GM19468 (cell line): ENCODE data around the gene CRABP1.

Experiments used
- ATAC-seq: cut with Tn5 transposase; IDR thresholded peaks from one replicate; pipeline ENCODE4 v1.9.1; 2021; ENCODE audit warnings: mild to moderate bottlenecking, moderate library complexity, moderate number of reproducible peaks; ENCODE audit not compliant: unreplicated experiment; ENCODE audit errors: extremely low read depth

The CRABP1 gene

DNA sequence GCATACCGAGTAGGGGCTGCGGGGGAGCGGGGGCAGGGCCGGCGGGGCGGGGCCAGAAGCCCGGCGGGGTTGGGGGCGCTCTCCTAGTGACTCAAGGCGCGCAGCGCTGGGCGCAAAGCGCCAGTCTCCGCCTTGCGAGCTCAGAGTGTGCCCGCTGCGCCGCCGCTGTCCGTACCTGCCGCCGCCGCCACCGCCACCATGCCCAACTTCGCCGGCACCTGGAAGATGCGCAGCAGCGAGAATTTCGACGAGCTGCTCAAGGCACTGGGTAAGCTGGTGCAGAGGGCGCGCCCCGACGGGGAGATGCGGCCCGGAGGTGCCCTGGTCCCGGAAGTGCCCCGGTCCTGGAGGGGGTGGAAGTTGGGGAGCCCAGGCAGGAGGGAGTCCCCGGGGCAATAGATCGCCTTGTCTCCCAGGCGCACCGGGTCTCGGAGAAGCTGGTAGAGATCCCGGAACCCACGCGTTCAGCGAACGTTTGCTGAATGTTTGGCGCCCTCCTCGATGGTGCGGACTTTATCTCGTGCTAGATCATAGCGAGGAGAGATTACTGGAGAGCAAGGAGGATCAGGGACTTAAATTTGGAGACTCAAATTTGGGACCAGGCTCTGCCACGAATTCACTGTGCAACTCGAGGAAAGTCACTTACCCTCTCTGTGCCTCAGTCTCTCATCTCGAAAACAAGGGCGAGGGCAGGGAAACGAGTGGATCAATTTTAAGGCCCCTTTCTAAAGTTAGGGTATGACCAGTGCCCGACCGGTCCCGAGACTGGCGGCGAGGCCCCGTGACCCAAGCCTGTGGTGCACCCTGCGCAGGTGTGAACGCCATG is at the start of gene CRABP1:
TSS of gene CRABP1 (plus strand) at position 123 of the 826 bp plus-strand sequence. CDS start at position 199, 76 bp downstream.
- ATAC-seq: no peak

DNA sequence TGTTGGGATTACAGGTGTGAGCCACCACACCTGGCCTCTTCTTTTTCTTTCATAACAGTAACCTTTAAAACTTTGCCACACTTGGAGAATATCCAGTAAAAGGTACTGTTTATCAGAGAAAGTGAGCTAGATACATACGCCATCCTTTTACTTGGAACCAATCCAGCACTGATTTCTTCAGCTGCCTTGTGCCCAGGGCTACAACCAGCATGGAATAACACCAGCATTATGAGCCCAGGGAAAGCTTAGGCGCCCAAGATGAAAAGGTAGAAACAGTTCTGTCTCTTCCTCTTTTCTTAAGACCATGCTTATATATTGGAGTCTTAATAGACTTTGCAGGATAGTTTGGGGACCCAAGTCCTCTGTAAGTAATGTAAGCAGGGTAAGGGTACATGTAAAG is 49.1 kb upstream of the CRABP1 start:
- no peak for ATAC-seq

DNA sequence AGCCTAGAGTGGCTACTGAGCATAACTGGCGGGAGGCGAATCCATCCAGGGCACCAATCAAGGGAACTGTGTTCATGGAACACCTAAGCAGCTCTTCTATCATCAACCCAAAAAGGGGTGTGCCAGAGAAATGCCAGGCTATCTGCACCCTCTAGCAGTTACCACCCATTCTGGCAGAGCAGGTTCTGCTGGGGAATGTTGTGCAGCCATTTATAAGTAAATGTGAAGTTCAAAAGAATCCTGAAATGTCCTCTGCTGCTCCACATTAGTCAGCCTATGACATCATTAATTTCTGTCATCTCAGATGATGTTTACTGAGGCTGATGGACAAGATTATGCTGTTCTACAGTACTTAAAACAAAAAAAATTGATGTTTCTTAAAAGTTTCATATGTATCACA is 48.5 kb upstream of the CRABP1 start:
- ATAC-seq: no peak

DNA sequence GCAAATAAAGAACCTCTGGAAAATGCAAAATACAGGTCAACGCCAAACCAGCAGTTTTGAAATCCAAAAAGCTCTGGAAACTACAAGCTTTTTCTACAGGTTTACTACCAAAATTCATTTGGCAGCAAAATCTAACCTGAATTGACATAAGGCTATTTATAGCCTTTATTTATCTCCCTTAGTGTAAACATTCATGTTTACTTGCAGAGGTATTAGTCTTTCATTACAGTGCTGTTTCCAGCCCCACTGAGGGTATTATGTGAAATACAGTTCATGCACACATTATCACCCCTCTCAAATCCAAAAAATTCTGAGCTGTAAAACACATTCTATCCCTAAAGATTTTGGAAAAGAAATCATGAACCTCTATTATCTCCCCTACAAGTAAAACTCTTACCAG is 47.9 kb upstream of the CRABP1 start:
- ATAC-seq: no peak

DNA sequence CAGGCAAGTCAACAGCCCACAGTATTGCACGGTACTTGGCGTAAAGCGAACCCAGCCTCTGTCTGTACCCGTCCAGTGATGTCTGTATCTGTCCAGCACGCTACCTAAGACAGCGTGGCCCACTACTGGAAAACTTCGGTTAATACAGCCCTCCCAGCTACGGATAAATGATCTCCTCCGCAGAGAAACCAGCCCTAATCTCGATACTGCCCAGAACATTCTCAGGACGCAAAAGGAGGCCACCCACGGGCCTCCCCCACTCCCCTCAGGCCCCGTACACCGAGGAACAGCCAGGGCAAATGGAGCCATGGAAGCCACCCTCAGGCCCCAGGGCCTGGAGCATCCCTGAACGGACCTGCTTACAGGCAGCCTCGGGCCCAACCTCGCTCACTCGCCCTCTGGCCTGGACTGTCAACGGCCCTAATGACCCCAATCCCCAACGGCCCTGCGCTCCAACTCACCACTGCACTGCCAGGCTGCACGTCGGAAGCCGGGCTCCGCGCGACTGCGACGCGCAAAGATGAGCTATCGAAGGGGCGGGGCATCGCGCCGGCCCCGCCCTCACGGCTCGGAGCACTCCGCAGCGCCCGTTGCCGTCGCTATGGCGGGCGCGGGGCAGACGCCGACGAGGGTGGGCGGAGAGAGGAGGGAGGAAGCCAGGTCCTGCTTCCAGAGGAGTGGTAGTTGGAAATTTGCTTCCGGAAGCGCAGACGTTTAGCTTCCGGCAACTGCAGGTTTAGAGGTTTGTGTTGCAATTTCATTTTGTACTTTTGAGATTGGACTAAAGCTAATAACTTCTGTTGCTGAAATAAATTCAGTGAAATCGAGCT is 40.8 kb upstream of the CRABP1 start, which contains the start of gene SKIC8:
TSS of gene SKIC8 (minus strand) at position 509 of the 830 bp plus-strand sequence. CDS start 3,923 bp downstream, outside the sequence.
- ATAC-seq: peak; percentile 75

DNA sequence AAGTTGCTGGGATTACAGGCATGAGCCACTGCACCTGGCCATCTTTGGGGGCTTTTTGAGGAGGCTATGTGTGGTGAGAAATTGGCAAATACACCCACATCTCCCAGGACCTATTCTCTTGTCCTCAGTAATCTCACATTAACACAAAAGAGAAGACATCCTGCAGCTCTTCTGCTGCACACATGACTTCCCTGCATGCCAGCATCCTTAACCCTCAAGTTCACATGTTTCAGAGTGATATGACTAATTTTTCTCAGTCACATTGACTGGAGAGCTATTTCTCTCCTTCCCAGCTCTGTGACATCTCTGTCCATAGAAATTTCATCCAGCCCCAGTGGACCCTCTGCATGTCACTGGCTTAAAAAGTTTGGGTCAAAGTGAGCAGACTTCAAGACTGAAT is 38.8 kb upstream of the CRABP1 start:
- ATAC-seq: no peak

DNA sequence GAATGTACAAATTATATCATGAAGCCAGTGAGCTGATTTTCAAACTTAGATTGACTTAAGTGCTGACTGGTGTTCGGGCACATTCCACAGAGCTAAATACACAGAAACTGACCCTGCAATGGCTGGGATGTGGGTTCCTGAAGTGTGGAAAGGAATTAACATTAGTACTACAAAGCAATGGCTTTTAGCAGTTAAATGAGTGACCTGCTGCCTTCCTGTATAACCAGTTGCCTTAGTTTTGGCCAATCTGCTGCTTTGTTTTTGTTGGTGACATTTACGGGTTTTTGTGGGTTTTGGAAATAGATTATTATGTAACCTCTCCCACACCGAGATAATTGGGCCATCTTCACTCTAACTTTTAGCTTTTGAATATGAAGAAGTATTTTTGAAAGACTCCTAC is 38.3 kb upstream of the CRABP1 start:
- no peak for ATAC-seq

DNA sequence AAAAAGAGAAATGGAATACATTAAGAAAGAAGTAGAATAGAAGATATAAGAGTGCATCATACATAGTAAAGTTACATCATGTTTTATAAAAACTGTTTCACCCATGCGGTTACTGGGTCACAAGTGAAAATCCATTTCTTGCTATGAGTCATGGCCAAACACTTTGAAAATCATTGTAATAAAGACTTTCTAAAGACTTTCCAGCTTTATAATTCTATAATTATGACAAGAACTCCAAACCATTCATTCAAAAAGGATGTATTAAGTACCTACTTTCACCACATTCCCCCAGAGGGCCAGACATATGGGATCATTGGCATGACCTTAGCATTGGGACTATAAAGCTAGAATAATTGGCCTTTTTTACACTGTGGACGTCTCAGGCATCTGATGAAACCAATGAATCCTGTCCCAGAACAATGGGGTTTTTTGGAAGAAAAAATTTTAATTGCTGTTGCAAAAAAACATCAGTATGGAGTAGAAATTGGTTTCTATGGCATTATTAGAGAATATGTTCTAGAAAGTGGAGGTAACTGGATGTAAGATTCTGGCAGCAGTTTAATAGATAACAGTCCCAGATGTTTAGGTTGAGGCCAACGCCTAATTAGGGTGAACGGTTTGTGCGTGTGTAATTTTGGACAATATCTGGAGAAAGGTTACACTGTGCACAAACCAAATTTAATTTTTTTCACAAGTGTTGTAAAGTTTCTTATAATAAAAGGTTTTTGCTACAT is 37.4 kb upstream of the CRABP1 start:
- no peak for ATAC-seq

DNA sequence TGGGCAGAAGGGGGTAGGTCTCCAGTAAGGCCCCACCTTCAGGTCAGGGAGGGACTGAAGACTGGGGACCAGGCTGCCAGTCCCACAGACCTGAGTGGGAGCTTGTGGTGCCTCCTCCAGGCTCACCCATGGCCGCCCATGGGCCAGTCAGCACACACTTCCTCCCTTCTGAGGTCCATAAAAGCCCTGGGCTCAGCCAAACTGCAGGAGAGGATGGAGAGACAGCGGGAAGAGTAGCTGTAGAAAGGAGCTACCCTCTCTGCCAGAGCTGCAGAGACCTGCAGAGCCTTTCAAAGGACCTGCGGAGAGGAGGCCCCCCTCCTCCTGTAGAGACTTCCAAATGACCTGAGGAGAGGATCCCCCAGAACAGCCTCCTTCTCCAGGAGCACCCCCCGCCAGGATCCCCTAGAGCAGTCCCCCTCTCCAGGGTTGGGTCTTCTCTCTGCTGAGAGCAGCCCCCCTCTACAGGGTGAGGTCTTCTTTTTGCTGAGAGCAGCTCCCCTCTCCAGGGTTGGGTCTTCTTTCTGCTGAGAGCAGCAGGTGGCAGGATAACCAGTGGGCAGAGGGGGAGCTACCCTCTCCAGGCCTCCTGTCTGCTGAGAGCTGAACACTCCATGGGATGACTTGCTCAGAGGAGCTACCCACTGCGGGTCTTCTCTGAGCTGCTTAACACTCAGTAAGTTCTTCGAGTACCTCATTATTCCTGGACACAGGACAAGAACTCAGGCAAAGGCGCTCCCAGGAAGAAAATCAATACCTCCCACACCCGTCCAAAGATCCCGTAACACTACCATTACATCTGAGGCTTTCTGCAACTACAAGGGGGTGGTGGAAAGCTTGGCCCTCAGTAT is 35.7 kb upstream of the CRABP1 start:
- ATAC-seq: no peak

DNA sequence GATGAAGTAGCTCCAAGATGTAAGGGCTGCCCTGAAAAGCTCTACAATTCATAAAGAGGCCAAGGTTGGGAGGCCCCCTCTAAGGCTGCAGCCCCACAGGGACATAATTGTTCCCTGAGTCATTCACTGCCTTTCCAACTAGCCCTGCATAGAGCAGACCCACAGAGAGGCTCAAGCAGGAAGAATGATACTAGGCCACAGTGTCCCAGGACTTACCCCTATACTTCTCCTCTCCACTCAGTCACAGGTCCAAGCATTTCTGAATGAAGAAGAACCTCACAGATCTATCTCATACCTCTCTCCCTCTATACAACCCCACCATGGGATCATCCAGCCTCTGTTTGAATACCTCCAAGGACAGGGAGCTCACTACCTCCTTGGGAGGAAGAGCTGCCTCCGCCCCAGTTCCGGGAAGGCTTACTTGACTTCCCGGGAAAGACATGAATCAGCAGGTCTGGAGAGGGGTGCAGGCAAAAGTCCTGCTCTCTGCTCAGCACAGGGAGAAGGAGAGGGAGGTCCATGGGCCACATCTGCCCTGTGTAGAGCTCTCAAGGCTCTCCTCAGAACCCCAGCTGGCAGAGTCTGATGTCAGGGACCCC is 33.9 kb upstream of the CRABP1 start:
- ATAC-seq: no peak

DNA sequence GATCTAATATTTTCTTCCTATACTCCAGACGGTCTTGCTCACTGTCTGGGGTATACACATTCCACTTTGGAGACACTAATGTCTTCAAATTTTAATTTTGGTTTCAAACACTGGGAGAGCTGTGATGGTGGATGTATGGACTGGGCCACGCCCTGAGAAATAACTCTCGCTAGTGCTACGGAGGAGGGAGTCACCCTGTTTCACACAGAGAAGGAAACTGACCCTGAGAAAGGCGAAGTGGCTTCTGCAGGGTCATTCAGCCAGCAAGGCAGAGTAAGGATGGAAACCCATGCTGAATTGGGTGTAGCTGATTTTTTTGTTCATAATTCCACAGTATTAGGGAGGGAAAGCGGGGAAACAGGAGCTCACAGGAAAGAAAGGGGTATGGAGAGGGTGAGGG is 32.2 kb upstream of the CRABP1 start:
- no peak for ATAC-seq

DNA sequence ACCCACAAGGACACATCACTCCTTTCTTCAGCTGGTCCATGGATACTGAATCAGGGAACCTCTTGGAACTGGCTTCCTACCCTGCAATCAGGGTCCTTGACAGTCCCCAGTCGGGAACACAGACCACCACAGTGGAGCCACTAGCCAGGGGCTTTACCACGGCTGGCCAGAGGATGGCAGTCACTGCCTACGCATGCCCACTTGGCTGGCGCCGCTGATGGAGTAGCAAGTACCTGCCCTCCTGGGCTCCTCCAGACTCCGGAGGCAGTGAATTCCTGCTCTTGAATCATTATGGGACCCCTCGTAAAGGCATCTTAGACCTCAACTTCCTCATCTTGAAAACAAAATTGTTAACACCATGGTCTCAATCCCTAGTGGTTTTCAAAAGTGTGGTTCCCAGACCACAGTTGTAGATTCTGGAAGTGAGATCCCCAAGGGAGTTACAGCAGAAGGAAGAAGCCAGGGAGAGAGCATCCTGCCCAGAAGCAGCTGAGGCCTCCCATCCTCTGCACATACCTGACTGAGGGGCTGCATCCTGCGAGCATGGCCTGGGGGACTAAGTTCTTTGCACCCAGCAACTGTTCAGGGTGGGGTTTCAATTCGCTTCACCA is 31.6 kb upstream of the CRABP1 start:
- no peak for ATAC-seq

DNA sequence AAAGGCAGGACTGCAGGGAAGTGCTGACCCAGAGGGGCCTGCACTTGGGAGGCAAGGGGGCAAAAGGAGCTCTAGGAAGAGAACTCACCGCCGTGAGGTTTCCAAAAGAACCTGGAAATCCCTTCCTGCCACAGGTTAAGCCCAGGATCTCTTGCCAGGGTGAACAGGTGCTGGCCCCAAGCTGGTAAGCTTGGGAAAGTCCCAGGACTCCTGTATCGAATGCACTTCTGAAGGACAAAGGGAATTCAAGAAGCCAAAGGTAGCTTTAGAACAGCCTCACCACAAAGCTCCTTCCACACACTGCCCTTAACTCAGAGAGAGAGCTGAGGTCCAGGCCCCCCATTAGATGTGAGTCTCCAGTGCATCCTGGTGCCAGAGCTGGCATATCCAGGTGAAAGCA is 28.9 kb upstream of the CRABP1 start:
- no peak for ATAC-seq

DNA sequence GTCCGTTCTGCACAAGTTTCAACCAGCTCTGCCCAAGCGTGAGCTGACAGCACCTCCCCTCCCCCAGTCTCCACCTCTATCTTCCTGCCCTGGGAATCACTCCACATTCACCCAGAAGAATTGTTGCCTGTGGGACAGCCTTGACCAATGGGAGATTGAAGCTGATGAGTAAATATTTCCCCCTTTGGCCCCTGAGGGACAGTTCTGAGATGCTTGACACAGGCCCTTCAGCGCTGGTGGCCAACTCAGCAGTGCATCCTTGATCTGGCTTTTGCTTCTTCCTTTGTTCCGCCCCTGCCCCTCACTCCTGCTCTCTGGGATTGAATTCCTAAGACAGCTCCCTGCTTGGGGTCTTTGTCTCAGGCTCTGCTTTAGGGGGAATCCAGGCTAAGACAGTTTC is 27.6 kb upstream of the CRABP1 start:
- no peak for ATAC-seq

DNA sequence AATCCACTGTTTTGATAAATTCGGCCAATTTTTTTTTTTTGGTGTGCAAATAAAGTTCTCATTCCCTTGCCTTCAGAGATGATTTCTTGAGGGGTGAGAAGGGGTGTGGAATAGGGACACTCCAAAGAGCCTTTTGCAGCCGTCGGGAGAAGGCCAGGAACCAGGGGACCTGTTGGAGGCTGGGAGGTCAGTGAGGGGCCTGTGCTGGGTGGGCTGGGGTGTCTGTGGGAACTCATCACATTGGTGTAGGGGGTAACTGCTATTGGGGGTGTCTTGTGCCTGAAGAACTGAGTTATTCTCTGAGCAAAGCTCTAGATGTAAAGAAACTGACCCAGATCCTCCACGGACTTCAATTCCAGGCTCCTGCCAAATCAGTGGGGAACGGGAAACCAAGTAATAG is 27.2 kb upstream of the CRABP1 start:
- ATAC-seq: no peak

DNA sequence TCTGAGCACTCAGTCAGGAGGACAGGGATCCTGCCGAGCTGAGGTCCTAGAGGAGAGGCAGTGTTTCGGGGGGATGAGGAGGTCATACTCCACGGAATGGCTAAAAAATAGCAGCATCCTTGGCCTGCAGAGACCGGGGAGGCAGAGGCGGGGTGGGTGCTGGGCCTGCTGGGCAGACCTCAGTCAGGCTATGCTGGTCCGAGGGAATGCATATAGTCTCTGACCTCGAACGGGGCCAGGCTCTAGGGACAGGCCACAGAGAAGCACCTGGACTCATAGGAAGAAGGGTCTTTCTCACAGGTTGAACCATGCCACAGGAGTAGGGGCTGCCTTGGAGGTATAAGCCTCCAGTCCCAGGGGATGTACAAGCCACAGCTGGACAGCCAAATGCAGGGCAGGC is 26.8 kb upstream of the CRABP1 start:
- no peak for ATAC-seq

DNA sequence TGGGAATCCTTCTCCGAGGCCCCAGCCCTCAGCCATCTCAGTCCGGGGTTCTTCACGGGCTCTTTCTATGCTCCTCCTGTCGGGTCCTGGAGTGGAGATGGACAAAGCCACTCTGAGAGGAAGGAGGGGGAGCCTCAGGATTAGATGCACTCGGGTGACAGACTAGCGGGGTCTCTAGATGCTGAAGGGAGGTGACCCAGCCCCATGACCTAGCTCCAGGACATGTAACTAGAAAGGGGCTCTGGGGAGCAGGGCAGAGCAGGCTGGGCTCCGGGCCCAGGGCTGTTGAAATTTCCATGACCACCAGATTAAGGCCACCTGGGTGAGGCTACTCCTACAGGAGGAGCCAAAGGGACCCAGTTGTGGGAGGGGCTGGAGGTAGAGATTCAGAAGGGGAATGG is 26.0 kb upstream of the CRABP1 start:
- ATAC-seq: no peak

DNA sequence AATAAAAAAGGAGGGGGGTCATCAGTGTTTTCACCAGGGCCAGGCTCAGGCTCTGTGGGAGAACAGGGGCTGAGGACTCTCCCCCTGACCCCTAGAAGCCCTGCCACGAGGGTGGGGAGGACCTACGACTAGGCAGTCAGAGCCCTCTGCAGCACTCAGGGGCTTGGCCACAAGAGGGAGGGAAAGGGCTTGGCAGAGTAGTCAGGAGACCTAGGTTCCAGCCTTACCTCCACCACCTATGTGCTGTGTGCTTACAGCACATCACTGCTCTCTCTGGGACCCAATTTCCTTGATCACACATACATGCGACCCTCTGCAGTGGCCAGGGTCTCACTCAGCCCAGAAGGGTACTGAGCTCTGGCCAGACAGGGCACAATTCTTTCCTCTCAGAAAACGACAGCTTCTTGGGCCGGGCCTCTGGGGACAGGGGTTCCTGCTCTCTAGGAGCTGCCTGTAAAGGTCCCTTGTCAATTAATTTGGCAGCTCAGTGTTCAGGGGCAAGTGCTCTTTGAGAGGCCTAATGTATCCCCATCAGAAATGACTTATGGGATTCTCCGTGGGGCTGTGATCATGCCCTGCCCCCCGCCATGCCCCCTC is 24.4 kb upstream of the CRABP1 start:
- ATAC-seq: no peak
